T-helper 9 cell (primary cell): ENCODE data around the gene RPL19.
"Not testable (repeated sequence)": the region's sequence is repeated elsewhere in the genome, so short reads cannot be mapped to it uniquely, and the experiment has no call there.

Experiments
- DNase-seq: peaks from one replicate; pipeline ENCODE4 v3.0.0-alpha.2; 2020
- total RNA-seq, 2 donors: gene quantifications; one replicate each; lab custom pipeline; 2026; lab: John Stamatoyannopoulos, UW

The RPL19 gene
- total RNA-seq, result 1,794 to 2,020 reads per million in 2 donors

GRCh38 chr17:39200070-39200879 is at the start of gene RPL19:
Gene RPL19, plus strand, starts transcription at chr17:39200283. Its CDS starts 62 bp downstream, at chr17:39200345.
- peak; percentile 73 for DNase-seq

DNA sequence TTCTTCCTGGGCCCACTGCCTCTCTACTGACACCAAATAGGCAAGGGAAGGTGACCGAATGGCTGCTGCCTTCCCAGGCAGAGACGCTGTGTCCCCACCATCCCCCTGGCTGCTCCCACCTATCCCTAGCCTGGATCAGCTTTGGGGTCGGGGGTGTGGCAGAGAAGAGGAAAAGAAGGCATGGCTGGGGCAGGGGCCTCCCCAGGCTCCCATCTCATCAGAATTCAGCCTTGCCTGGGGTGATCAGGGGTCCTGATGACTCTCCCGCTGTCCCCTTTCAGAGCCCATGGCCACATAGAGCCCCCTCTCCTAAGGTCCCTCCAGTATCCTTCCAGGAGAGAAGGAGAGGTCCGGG is 49.3 kb upstream of the RPL19 start:
- no peak for DNase-seq

DNA sequence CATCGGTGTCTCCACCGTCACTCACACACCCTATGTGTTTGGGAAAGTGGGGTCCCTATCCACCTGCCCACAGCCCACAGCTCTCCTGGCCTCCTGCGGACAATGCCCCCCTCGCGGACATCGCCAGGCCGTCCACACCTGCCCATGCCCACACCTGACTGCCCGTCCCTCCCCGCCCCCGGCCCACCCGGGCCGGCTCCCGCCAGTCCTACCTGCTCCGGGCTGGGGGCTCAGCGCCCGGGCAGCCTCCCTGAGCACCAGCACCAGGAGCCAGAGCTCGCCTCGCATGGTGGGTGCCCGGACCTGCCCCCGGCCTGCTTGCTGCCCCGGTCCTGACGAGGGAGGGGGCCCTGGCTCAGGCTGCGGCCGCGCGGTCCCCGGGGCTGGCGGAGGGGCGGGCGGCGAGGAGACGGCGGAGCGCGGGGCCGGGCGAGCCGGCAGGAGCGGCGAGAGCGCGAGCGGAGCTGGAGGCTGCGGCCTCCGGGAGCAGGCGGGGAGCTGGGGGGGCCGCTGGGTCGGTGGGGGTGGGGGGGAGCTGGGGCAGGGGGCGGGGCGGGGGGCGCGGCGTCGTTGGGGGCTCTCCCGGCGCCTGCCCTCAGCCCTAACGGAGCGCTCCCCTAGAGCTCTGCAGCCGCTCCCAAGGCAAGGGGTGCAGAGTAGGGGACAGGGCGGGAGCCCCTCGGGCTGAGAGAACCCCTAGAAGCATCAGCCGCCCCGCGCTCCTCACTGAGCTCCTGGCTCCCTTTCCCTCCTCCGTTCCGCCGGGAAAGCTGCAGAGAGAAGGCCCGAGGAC is 48.7 kb upstream of the RPL19 start, which contains the start of gene PLXDC1:
Gene PLXDC1 (minus strand): TSS at position 488 of the 793 bp plus-strand sequence. CDS start 200 bp downstream, at position 288.
- DNase-seq, result no peak

DNA sequence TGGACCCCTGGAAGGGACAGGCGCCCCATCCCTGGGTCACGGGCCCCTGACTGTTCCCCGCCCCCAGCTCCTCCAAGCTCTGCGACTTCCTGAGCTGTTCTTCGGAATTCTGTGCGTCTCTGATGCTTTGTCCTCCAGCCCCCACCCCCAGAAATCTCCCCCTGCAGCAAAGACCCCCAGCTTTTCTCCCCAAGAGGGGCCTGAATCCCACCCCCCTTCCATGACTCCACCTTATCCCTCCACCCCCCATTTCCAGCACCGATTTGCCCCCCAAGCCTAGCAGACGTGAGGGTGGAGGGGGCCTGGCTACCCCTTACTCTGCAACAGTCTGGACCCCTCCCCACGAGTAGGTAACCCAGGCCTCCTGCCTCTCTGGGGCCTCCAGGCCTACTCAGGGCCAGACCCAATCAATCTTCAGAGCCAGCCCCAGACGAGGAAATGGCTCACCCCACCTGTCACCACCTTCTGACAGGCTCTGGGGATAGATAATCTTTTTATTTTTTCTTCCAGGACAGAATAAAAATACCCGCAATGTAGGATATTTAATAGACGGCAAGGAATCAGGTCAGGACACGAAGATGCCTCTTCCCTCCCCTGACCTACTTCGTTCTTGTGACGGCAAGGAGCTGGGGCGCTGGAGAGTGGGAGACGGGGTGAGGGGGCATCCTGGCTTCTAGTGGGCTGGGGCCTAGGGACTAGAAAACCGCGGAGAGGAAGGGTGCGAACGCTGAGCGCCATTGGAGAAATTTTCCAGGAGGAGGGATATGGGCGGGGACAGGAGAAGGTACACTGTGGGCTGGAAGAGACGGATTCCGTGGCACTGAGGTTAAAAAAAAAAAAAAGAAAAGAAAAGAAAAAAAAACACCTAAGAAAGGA is 47.9 kb upstream of the RPL19 start:
- no peak for DNase-seq

DNA sequence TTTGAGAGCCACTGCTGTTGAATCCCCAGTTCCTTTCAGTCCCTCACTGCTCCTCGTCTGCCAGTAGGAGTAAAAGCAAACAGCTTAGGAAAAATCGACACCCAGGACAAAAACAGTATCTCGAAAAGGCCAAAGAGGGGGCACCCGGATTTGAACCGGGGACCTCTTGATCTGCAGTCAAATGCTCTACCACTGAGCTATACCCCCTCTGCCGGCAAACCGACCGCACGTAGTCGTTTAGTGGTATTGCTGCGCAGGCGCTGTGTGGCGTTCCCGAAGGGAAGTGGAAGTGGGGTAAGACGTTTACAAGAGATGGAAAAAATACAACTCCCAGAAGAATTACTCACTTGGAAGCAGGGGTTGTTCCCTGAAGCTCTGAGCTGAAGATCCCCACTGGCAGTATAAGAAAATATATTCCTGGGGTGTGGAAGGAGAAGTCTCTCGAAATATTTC is 46.5 kb upstream of the RPL19 start:
- peak; percentile 93 for DNase-seq

DNA sequence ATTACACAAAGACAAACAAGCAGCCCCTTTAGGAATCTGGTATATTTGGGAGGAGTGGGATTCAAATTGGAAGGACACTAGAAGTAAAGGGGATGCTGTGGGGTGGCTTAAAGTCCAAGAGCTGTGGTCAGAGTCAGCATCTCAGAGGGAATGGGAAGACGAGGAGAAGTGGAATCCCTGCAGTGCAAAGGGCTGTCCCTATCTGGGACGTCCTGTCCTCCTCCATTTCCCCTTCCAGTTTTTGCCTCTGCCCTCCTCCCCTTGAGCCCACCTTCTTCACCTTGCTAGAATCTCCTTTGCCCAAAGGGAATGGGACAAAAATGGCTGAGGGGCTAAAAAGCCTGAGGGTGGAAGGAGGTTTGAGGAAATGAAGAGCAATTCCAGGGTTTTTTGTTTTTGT is 44.4 kb upstream of the RPL19 start:
- DNase-seq, result no peak

DNA sequence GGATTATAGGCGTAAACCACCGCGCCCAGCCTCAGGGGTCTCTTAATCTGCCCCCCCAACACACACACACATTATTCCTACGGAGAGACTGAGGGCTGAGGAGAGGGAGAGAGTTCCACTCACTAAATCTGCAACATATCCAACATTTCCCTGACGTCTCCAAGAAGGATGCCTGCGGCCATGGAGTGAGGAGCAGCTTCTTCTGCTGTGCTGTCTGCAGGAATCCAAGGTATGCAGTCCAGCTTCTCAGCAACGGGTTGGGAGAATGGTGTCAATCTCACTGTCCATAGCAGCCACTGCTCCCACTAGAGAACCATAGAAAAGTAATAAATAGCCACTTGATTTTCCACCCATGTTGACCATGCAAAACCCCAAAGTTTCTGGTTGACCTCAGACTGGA is 43.6 kb upstream of the RPL19 start:
- no peak for DNase-seq

DNA sequence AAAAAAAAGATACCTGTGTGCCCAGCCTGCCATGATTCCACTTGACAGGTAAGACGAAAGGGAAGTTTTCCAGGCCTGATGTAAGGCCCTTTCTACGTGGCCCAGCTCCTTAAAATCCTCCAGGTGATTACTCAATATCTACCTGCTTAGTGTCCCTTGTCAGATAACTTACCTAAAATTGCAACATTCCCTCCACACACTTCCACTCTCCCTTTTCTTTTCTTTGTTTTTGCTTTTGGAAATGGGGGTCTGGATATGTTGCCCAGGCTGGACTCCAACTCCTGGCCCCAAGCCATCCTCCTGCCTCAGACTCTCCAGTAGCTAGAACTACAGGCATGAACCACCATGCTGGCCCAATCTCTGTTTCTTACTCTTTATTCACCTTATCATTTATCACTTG is 41.5 kb upstream of the RPL19 start:
- no peak for DNase-seq

- DNase-seq, result no peak
Measured at GRCh38 chr17:39161962-39162361, 38.1 kb upstream of the RPL19 start.

DNA sequence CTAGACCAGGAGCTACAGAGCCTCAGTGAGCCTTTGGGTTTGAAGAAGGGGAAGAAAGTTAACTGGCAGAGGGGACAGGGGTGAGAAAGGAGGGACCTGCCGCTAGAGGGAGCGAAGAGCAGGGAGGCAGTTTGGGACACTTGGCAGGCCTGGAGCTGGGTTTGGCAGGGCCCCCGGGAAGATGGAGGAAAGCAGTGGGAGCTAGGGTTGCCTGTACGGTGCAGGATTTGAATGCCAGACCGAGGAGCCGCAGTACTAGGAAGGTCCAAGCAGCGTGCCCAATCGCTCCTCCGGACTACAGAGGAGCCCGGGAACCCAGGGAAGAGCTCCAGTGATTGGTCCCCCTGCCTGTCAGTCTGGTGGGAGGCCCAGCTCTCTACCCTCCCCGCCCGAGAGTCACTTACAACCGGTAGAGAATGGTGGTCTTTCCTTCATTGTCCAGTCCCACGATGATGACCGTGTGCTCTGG is 35.4 kb upstream of the RPL19 start:
- DNase-seq, result peak; percentile 59

GRCh38 chr17:39165178-39165840 is 34.8 kb upstream of the RPL19 start:
- DNase-seq, result no peak

DNA sequence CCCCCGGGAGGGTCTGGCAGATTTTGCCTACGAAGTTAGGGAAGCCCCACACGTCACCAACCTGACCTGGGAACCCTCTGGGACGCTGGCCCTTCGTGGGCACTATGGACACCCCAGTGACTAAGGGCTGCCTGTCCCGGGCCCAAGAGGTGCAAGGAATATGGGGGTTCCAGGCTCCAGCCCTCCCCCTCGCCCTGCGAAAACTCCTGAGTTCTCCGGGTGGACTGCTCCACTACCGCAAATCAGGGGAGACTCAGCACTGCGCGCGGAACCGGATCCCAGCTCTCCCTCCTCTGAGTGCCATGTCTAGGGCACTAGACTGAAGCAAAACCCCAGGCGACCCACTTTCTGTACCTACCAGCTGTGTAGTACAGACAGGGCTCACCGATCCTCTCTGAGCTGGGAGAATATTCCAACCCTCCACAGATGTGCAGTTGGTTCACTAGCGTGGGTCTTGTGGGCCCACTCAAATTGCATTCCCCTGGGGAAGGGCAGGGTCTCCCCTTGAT is 34.2 kb upstream of the RPL19 start, which contains the start of gene ARL5C:
Gene ARL5C (minus strand): TSS at position 321 of the 509 bp plus-strand sequence. CDS start 401 bp downstream, outside the sequence.
- DNase-seq, result no peak

DNA sequence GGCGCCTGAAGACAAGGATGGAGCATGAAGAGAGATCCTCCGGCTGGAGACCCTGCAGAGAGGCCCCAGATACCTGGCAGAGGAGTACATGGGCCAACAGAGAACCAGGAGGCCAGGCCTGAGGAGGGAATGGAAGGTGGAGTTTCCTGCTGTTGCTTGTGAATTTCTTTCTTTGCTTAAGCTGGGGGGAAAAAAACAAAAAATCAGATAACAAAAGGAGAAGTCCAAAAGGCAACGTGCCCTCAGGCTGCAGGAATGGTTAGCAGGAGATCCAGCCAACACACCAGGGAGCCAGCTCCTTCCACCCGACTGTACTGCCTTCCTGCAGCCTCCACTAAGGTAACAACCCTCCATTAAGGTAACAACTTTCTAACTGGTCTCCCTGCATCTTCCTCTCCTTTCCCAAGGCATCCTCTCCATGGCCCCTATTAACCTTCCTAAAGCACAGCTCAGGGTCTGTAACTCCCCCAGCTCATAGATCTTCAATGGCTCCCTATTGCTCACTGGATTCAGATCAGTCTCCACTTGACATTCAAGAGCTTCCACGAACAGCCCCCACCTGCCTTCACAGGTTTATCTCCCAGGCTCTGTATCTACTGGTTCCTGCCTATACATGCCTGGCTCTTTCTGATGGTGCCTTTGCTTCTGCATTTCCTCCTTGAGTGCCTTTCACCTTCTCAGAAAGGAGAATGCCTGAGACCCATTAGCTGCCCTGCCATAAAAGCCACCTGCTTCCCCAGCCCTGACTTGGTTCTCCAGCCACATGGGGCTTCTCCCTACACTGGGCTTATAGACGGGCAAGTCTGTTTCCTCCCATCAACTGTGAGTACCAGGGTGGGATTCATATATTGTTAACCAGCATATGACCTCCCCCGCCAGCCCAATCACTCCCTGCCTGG is 33.4 kb upstream of the RPL19 start:
- no peak for DNase-seq

DNA sequence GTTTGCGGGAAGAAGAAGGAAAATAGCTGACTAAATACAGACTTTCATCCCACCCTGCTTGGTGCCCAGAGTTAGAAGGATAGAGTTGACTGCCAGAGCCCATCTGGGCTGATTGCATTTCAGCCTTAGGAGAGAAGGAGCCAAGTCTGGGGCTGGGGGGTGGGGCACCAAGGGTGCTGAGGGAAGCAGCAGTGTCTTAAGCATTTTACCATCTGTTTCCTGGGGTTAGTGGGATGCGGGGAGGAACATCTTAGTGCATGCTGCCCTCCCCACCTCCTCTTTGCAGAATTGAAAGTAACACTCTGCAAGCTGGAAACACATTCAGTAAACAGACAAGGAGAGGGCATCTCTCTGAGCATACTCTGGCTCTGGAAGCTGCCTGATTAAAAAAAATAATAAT is 32.6 kb upstream of the RPL19 start:
- no peak for DNase-seq

GRCh38 chr17:39168503-39168902 is 31.6 kb upstream of the RPL19 start:
- DNase-seq, result not testable (repeated sequence)

GRCh38 chr17:39169101-39169500 is 31.0 kb upstream of the RPL19 start:
- no peak for DNase-seq

DNA sequence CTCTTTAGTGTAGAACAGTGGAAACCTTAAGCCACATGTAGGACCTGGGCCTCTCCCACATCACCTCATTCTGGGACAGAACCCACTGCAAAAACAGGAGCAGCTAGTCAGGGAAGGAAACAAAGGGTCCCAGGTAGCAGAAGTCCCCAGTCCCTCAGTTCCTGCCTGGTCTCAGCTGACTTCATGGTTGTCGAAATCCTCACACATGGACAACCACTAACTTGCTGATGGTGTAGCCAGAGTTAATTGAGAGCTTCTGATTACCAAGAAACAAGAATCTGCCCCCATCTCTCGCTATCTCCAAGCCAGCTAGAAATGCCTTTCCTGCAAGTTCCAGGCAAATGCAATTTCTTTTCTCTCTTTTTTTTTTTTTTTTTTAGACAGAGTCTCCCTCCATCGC is 30.6 kb upstream of the RPL19 start:
- no peak for DNase-seq

DNA sequence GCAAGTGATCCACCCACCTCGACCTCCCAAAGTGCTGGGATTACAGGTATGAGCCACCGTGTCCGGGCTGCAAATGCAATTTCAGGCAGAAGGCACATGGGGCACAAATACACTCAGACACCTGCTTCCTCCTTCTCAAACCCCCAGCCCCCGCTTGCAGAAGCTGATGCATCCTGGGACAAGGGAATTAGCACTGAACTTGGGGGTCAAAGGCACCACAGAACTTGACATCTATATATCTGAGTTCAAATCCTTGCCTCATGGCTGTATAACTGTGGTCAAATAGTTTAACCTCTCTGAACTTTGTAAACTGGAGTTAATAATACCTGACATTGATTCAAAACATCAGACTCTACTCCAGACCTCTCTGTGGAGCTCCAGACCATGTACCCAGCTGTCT is 30.0 kb upstream of the RPL19 start:
- DNase-seq, result no peak

GRCh38 chr17:39170558-39170957 is 29.5 kb upstream of the RPL19 start:
- no peak for DNase-seq

- DNase-seq, result no peak
Measured at GRCh38 chr17:39171933-39172332, 28.1 kb upstream of the RPL19 start.

- no peak for DNase-seq
Measured at GRCh38 chr17:39173080-39173479, 27.0 kb upstream of the RPL19 start.
